Ovary (tissue), 3 donors: ENCODE results near the gene SLC12A9.

Experiments
- CTCF ChIP-seq, 3 donors: fragments of 450-650 bp in 2 of 3; fragments of 200-600 bp in 1 of 3; IDR thresholded peaks; one replicate each; pipeline versions ENCODE4 v1.5.1 to v1.8.0; 2016 to 2022; ENCODE audit warnings: antibody characterized with exemption in 3 of 3, mild to moderate bottlenecking in 1 of 3
- EP300 ChIP-seq: sonication (generic); formaldehyde crosslinking; IDR thresholded peaks from one replicate; pipeline ENCODE4 v1.6.1; 2017; ENCODE audit warnings: antibody characterized with exemption
- POLR2A ChIP-seq: fragments of 450-650 bp; IDR thresholded peaks from one replicate; pipeline ENCODE4 v1.6.1; 2017; ENCODE audit warnings: antibody characterized with exemption, mild to moderate bottlenecking, moderate library complexity
- donor health status: DM: no; HTN: no; CAD: no.

GRCh38 chr7:100902638-100903037, 50.1 kb downstream of the SLC12A9 start:
- TF ChIP-seq POLR2A: no peak
- no peak for TF ChIP-seq CTCF (IDR thresholded peaks at IDR 0.05)
- TF ChIP-seq EP300: no peak
